ENCODE measurements around the gene ROR2.

Gene ROR2

GRCh38 chr9:91863469-91863868 is 86.6 kb downstream of the ROR2 start:
- TF ChIP-seq ESRRG (CRISPR knock-in tag; IDR thresholded peaks at IDR 0.05) (no peak), PPARA (CRISPR knock-in tag; IDR thresholded peaks at IDR 0.05; ENCODE audit: borderline replicate concordance) (no peak), ZNF70 (CRISPR knock-in tag; IDR thresholded peaks at IDR 0.05) (no peak), ARNTL (CRISPR knock-in tag; IDR thresholded peaks at IDR 0.05; ENCODE audit: borderline replicate concordance, low read depth) (no peak), RARB (CRISPR knock-in tag; IDR thresholded peaks at IDR 0.05) (no peak), ZNF565 (CRISPR knock-in tag; conservative IDR thresholded peaks at IDR 0.05; ENCODE audit: low read depth) (no peak), TSHZ2 (CRISPR knock-in tag; IDR thresholded peaks at IDR 0.05) (no peak), CSRNP3 (CRISPR knock-in tag; IDR thresholded peaks at IDR 0.05) (no peak), CREB5 (CRISPR knock-in tag; IDR thresholded peaks at IDR 0.05; ENCODE audit: low read depth) (no peak), ZFP30 (CRISPR knock-in tag; IDR thresholded peaks at IDR 0.05) (no peak), TOX (CRISPR knock-in tag; IDR thresholded peaks at IDR 0.05; ENCODE audit: borderline replicate concordance) (no peak), BACH2 (CRISPR knock-in tag; IDR thresholded peaks at IDR 0.05; ENCODE audit: borderline replicate concordance) (no peak), GLIS3 (CRISPR knock-in tag; IDR thresholded peaks at IDR 0.05) (no peak), SNAI2 (CRISPR knock-in tag; IDR thresholded peaks at IDR 0.05) (no peak), ISL1 (CRISPR knock-in tag; IDR thresholded peaks at IDR 0.05) (no peak), CSDC2 (CRISPR knock-in tag; IDR thresholded peaks at IDR 0.05) (no peak), ZC3H10 (CRISPR knock-in tag; IDR thresholded peaks at IDR 0.05) (no peak), TCF4 (CRISPR knock-in tag; IDR thresholded peaks at IDR 0.05; ENCODE audit: borderline replicate concordance) (no peak), ZNF8 (CRISPR knock-in tag; IDR thresholded peaks at IDR 0.05) (no peak)
- no peak for ATAC-seq

GRCh38 chr9:91858213-91859030 is 91.6 kb downstream of the ROR2 start:
- TF ChIP-seq SNAI2 (CRISPR knock-in tag; IDR thresholded peaks at IDR 0.05): no peak
- TF ChIP-seq ZFP3 (CRISPR knock-in tag; IDR thresholded peaks at IDR 0.05): no peak
- TF ChIP-seq ISL1 (CRISPR knock-in tag; IDR thresholded peaks at IDR 0.05): no peak
- no peak for TF ChIP-seq ESRRG (CRISPR knock-in tag; IDR thresholded peaks at IDR 0.05)
- TF ChIP-seq POU6F1 (CRISPR knock-in tag; IDR thresholded peaks at IDR 0.05; ENCODE audit: borderline replicate concordance, low read depth): no peak
- TF ChIP-seq TSHZ2 (CRISPR knock-in tag; IDR thresholded peaks at IDR 0.05): no peak
- TF ChIP-seq PATZ1 (CRISPR knock-in tag; IDR thresholded peaks at IDR 0.05; ENCODE audit: borderline replicate concordance): no peak
- no peak for TF ChIP-seq TOX (CRISPR knock-in tag; IDR thresholded peaks at IDR 0.05; ENCODE audit: borderline replicate concordance)
- TF ChIP-seq GLIS3 (CRISPR knock-in tag; IDR thresholded peaks at IDR 0.05): no peak
- no peak for TF ChIP-seq CSDC2 (CRISPR knock-in tag; IDR thresholded peaks at IDR 0.05)
- no peak for TF ChIP-seq ZNF70 (CRISPR knock-in tag; IDR thresholded peaks at IDR 0.05)
- no peak for TF ChIP-seq BACH2 (CRISPR knock-in tag; IDR thresholded peaks at IDR 0.05; ENCODE audit: borderline replicate concordance)
- TF ChIP-seq PPARA (CRISPR knock-in tag; IDR thresholded peaks at IDR 0.05; ENCODE audit: borderline replicate concordance): no peak
- no peak for TF ChIP-seq CREB5 (CRISPR knock-in tag; IDR thresholded peaks at IDR 0.05; ENCODE audit: low read depth)
- TF ChIP-seq ZC3H10 (CRISPR knock-in tag; IDR thresholded peaks at IDR 0.05): no peak
- TF ChIP-seq RARB (CRISPR knock-in tag; IDR thresholded peaks at IDR 0.05): no peak
- no peak for TF ChIP-seq ZNF8 (CRISPR knock-in tag; IDR thresholded peaks at IDR 0.05)
- TF ChIP-seq ZFP30 (CRISPR knock-in tag; IDR thresholded peaks at IDR 0.05): no peak
- TF ChIP-seq ARNTL (CRISPR knock-in tag; IDR thresholded peaks at IDR 0.05; ENCODE audit: borderline replicate concordance, low read depth): no peak
- no peak for ATAC-seq

All from SK-N-SH treated with all-trans-retinoic acid at 6 μM for 48 hours (cell line).